NOMO-1 treated with dmso at 0.1 percent for 144 hours (cell line): Measurements from ENCODE around the gene PCDHB12.

Experiments used
- DNase-seq: peaks from one replicate; lab custom pipeline; 2025; ENCODE audit not compliant: unreplicated experiment; lab: John Stamatoyannopoulos, UW

Gene PCDHB12

DNA sequence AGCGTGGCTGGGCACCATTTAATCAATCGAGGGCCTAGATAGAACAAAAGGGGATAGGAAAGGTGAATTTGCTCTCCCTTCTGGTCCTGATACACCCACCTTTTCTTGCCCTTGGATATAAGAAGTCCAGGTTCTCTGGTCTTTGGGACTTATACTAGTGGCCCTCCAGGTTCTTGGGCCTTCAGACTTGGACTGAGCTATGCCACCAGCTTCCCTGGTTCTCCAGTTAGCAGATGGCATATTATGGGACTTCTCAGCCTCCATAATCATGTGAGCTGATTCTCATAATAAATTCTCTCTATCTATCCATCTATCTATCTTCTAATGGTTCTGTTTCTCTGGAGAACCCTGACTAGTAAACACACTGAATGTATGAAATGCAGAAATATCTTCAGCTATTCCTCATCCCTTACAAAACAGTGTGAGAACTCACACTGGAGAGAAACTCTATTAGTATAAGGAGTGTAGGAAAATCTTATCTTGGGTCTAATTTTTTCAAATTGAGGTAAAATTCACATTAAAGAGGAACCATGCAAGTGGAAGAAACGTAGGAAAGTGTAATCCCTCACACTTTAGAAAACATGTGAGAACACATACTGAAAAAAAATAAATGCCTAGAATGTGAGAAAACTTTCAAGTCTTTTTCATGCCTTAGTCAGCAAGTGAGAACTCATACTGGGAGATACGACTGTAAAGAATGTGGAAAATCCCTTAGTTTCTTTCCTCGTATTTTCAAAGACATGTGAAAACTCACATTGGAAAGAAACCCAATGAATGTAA, 52.1 kb downstream of the PCDHB12 start:
- DNase-seq = no peak

- DNase-seq = no peak
These were observed 52.7 kb downstream of the PCDHB12 start for GRCh38 chr5:141261238-141261546.
